H1 (cell line): ENCODE results near the gene GALNT18. TPM values are rescaled to one million over a fixed set of nuclear protein-coding genes. Genes with fewer than 3 reads are reported as not detected.

Experiments
- CTCF ChIA-PET: fragments of 300-600 bp; sonication (Branson Sonifier 250); formaldehyde crosslinking; loops from one replicate; lab custom pipeline; 2021; ENCODE audit not compliant: partially characterized antibody; lab: Charles Lee
- POLR2A ChIA-PET: fragments of 300-600 bp; sonication (Branson Sonifier 250); formaldehyde crosslinking; loops from one replicate; lab custom pipeline; 2021; ENCODE audit warnings: inconsistent platforms; ENCODE audit not compliant: partially characterized antibody; lab: Charles Lee
- DNase-seq, 2 experiments: peaks; one replicate each; pipeline versions ENCODE4 v3.0.0 to v3.0.0-alpha.2; 2010 to 2022; ENCODE audit warnings: low spot score in 2 of 2, low read depth in 1 of 2, mixed read lengths in 1 of 2
- FAIRE-seq: peaks from 2 replicates; lab custom pipeline; 2011; peaks lifted over from hg19 to GRCh38; lab: Jason Lieb, UNC
- H2AFZ ChIP-seq: 2 replicates; pipeline ENCODE4 v1.8.1; 2012; ENCODE audit warnings: low read length, inconsistent platforms
- H2AK5ac ChIP-seq: 2 replicates; pipeline ENCODE4 v1.6.1; 2013; ENCODE audit warnings: low read depth, low read length
- H2BK120ac ChIP-seq: replicated peaks from 2 replicates; pipeline ENCODE3; 2013; ENCODE audit warnings: low read depth, low read length, inconsistent platforms
- H2BK12ac ChIP-seq: 2 replicates; pipeline ENCODE4 v1.6.1; 2013; ENCODE audit warnings: low read depth, low read length
- H2BK15ac ChIP-seq: 2 replicates; pipeline ENCODE4 v1.6.1; 2013; ENCODE audit warnings: low read length
- H2BK20ac ChIP-seq: 2 replicates; pipeline ENCODE4 v1.6.1; 2013; ENCODE audit warnings: low read length
- H2BK5ac ChIP-seq: 2 replicates; pipeline ENCODE4 v1.6.1; 2013; ENCODE audit warnings: low read depth, low read length
- H3K14ac ChIP-seq: 2 replicates; pipeline ENCODE4 v1.6.1; 2013; ENCODE audit warnings: inconsistent platforms; ENCODE audit not compliant: insufficient read length
- H3K18ac ChIP-seq: 2 replicates; pipeline ENCODE4 v1.6.1; 2013; ENCODE audit warnings: low read length; ENCODE audit errors: extremely low read depth
- H3K23ac ChIP-seq: 2 replicates; pipeline ENCODE4 v1.6.1; 2013; ENCODE audit warnings: inconsistent platforms; ENCODE audit not compliant: insufficient read length
- H3K23me2 ChIP-seq: 2 replicates; pipeline ENCODE4 v1.6.1; 2013; ENCODE audit warnings: low read depth, low read length
- H3K27ac ChIP-seq: 2 replicates; pipeline ENCODE4 v1.6.1; 2011; ENCODE audit warnings: low read depth, low read length, inconsistent platforms
- H3K27me3 ChIP-seq, 4 experiments: replicated peaks in 1 of 4; 1 replicate in 1 of 4; 2 replicates in 3 of 4; pipeline versions ENCODE4 v1.6.1 to v1.8.1; 2011 to 2013; ENCODE audit warnings: low read length in 3 of 4, mild to moderate bottlenecking in 3 of 4, inconsistent platforms in 2 of 4, mixed read lengths in 2 of 4, moderate library complexity in 1 of 4; ENCODE audit not compliant: control insufficient read depth in 3 of 4, insufficient read depth in 3 of 4; ENCODE audit errors: extremely low read depth in 1 of 4
- H3K36me3 ChIP-seq, 4 experiments: 2 replicates each; pipeline versions ENCODE4 v1.6.1 to v1.8.1; 2011 to 2013; ENCODE audit warnings: mild to moderate bottlenecking in 4 of 4, low read length in 3 of 4, moderate library complexity in 2 of 4, control low read depth in 1 of 4, inconsistent platforms in 1 of 4; ENCODE audit not compliant: insufficient read depth in 4 of 4, control insufficient read depth in 2 of 4
- H3K4ac ChIP-seq: replicated peaks from 2 replicates; pipeline ENCODE3; 2013; ENCODE audit warnings: low read length, low read depth, mixed read lengths, inconsistent platforms; ENCODE audit not compliant: insufficient read length
- H3K4me1 ChIP-seq, 4 experiments: replicated peaks in 1 of 4; 1 replicate in 1 of 4; 2 replicates in 3 of 4; pipeline versions ENCODE4 v1.6.1 to v1.8.1; 2011 to 2013; ENCODE audit warnings: low read length in 3 of 4, inconsistent platforms in 2 of 4, mixed read lengths in 1 of 4; ENCODE audit not compliant: insufficient read depth in 4 of 4, control insufficient read depth in 3 of 4
- H3K4me2 ChIP-seq, 2 experiments: 2 replicates each; pipeline versions ENCODE4 v1.6.1 to v1.8.1; 2011 to 2013; ENCODE audit warnings: low read depth in 2 of 2, low read length in 2 of 2, control low read depth in 1 of 2, inconsistent platforms in 1 of 2, mild to moderate bottlenecking in 1 of 2; ENCODE audit not compliant: insufficient read depth in 1 of 2
- H3K4me3 ChIP-seq, 4 experiments: fragments of 200-600, 300-600 bp in 1 of 4; sonication (generic), shearing (Covaris generic), sonication (Bioruptor Twin) in 1 of 4; 2 replicates each; pipeline versions ENCODE4 v1.5.1 to v1.8.1; 2011 to 2016; ENCODE audit warnings: low read length in 4 of 4, low read depth in 3 of 4, control low read depth in 2 of 4, inconsistent platforms in 2 of 4, mild to moderate bottlenecking in 2 of 4, mixed read lengths in 1 of 4, moderate library complexity in 1 of 4; ENCODE audit not compliant: insufficient read depth in 2 of 4; ENCODE audit errors: extremely low read depth in 1 of 4
- H3K56ac ChIP-seq: replicated peaks from 2 replicates; pipeline ENCODE3; 2013; ENCODE audit warnings: low read depth, mild to moderate bottlenecking, mixed read lengths, low read length, inconsistent platforms; ENCODE audit not compliant: insufficient read length
- H3K79me1 ChIP-seq: 2 replicates; pipeline ENCODE4 v1.6.1; 2013; ENCODE audit warnings: low read depth, low read length, control low read depth
- H3K79me2 ChIP-seq, 2 experiments: 2 replicates each; pipeline versions ENCODE4 v1.6.1 to v1.8.1; 2012 to 2013; ENCODE audit warnings: low read length in 2 of 2, mild to moderate bottlenecking in 2 of 2, inconsistent platforms in 1 of 2; ENCODE audit not compliant: insufficient read depth in 2 of 2, control insufficient read depth in 1 of 2
- H3K9ac ChIP-seq, 4 experiments: replicated peaks in 1 of 4; 1 replicate in 1 of 4; 2 replicates in 3 of 4; pipeline versions ENCODE4 v1.6.1 to v1.8.1; 2011 to 2013; ENCODE audit warnings: low read depth in 3 of 4, low read length in 3 of 4, control low read depth in 2 of 4, mild to moderate bottlenecking in 2 of 4, moderate library complexity in 2 of 4, inconsistent platforms in 1 of 4; ENCODE audit errors: extremely low read depth in 1 of 4
- H3K9me3 ChIP-seq, 2 experiments: 2 replicates each; pipeline versions ENCODE4 v1.6.1 to v1.8.1; 2012 to 2013; ENCODE audit warnings: mild to moderate bottlenecking in 2 of 2, moderate library complexity in 2 of 2, control low read depth in 1 of 2, inconsistent platforms in 1 of 2, low read depth in 1 of 2, low read length in 1 of 2, mixed read lengths in 1 of 2; ENCODE audit not compliant: insufficient read depth in 2 of 2
- H4K20me1 ChIP-seq, 2 experiments: replicated peaks in 1 of 2; 2 replicates each; pipeline versions ENCODE3 to v1.8.1; 2011 to 2013; ENCODE audit warnings: inconsistent platforms in 2 of 2, low read length in 2 of 2, mild to moderate bottlenecking in 1 of 2; ENCODE audit not compliant: insufficient read depth in 2 of 2, control insufficient read depth in 1 of 2
- H4K5ac ChIP-seq: 2 replicates; pipeline ENCODE4 v1.6.1; 2013; ENCODE audit warnings: low read length, low read depth, mixed read lengths, inconsistent platforms; ENCODE audit not compliant: insufficient read length
- H4K8ac ChIP-seq: 2 replicates; pipeline ENCODE4 v1.8.0; 2013; ENCODE audit warnings: mild to moderate bottlenecking, moderate library complexity, low read length, inconsistent platforms; ENCODE audit not compliant: insufficient read depth; ENCODE audit errors: extremely low read depth
- H4K91ac ChIP-seq: replicated peaks from 2 replicates; pipeline ENCODE3; 2013; ENCODE audit warnings: low read length, mixed read lengths, inconsistent platforms; ENCODE audit not compliant: insufficient read length
- YY1 ChIP-seq: IDR thresholded peaks from 2 replicates; pipeline ENCODE4 v1.6.1; 2011; ENCODE audit warnings: low read depth, mild to moderate bottlenecking, low read length
- WGBS, 2 experiments: shearing (Covaris generic) in 1 of 2; methylation state at CpG; one replicate each; pipeline versions ENCODE4 v1.1.6 to v1.1.7; 2013 to 2015; ENCODE audit warnings: low lambda C conversion rate in 2 of 2, mixed read lengths in 2 of 2, inconsistent platforms in 1 of 2, low coverage in 1 of 2, missing lambda C conversion rate in 1 of 2; ENCODE audit not compliant: insufficient replicate concordance in 2 of 2, insufficient coverage in 1 of 2, insufficient read length in 1 of 2; ENCODE audit errors: extremely low coverage in 1 of 2, missing lambda C conversion rate in 1 of 2; 5-methylcytosine and 5-hydroxymethylcytosine counted together
- polyA plus RNA-seq, 7 experiments: library from polyadenylated mRNA; depleted of rRNA in 3 of 7; stranded (reverse) in 5 of 7; unstranded in 2 of 7; fragments of >200 nt in 5 of 7; fragments of 200-250 nt in 2 of 7; gene quantifications; 1 replicate in 5 of 7; 2 replicates in 1 of 7; 4 replicates in 1 of 7; pipeline versions ENCODE4 v1.2.1 to v1.2.3, GENCODE V29; 2011 to 2013; ENCODE audit warnings: missing spikeins in 2 of 7, mixed read lengths in 2 of 7
- total RNA-seq: library from RNA; stranded (reverse); fragmentation: NEBNext Ultra II Directional; extraction: Animal tissue kit (Norgen Biotek cat#: 25700); gene quantifications from 2 replicates; pipeline ENCODE4 v1.2.1, GENCODE V29; 2021

Gene GALNT18
- total and polyA plus RNA-seq, 2 of the 8 experiments (the other 6 are each of a cell fraction or from before 2014, with no cell fraction given): 6.0 to 9.4 TPM

DNA sequence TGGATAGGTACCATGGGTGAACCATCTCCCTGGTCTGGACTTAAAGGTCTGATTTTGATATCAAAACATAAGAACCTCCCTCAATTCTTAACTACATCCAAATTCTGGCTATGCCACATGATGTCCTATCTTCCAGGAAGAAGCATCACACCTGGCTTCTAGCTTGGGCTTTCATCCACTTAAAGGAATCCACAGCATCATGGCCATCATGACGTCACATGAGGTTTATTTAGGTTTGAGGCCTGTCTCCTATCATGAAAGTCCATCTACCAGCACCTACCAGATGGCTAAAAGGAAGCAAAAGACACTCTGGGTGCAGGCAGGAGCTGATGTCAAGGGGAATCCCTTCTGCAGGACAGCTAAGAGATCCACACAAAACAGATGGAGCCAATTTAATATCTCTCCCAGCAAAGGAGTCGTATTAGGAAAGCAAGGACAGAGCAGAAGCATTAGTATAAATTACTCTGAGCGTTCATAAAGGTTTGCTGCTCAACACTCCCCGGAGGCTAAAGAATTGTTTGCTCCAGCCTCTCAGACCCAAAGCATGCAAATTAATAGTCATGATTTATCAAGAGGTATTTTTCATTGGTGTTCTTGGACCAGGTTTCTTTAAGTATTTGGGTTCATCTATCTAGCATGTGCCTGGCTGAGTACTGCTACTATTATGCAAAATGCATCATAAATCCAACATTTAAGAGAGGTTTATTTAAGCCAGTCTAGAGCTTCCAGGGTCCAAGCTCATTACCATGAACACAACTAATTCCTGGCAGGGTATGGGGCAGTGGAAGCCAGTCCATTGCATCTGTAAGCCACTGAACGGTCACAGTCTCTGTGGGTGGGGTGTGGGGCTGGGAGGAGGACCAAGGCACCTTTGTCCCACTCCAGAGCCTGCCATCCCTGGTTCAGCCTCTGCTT, 47.2 kb downstream of the GALNT18 start:
- DNase-seq (no peak), FAIRE-seq (no peak)
- no peak overlapping the region for H2BK12ac ChIP-seq
- H3K27ac ChIP-seq: no peak overlapping the region
- H2AFZ ChIP-seq: no peak overlapping the region
- 87% methylated on average over 5 of the region's 5 CpGs; no CpG with 5 or more reads in 1 of the 2 experiments for WGBS, 2 experiments
- no peak overlapping the region for H2BK5ac ChIP-seq
- no peak overlapping the region for H4K5ac ChIP-seq
- CTCF ChIA-PET: no interaction called here
- no peak overlapping the region for H3K4me3 ChIP-seq
- H2AK5ac ChIP-seq: no peak overlapping the region
- no peaks in the 10 kb centered on the region for H3K23me2 ChIP-seq
- H3K27me3 ChIP-seq: peaks cover 0 to 2% (median 0%) of the 10 kb centered on the region in 4 experiments; a peak in 1 of 7 replicates
- H3K79me1 ChIP-seq: no peaks in the 10 kb centered on the region; the same call in 1 of the 2 replicates
- no peaks in the 10 kb centered on the region for H3K79me2 ChIP-seq
- no peak overlapping the region for H4K8ac ChIP-seq
- no peak overlapping the region for H3K23ac ChIP-seq
- H3K4me1 ChIP-seq: peaks cover 0 to 2% (median 0%) of the 10 kb centered on the region in 4 experiments; a peak in 3 of 7 replicates
- H2BK120ac ChIP-seq: no peak overlapping the region
- H3K56ac ChIP-seq: no peak overlapping the region
- H4K20me1 ChIP-seq: no peaks in the 10 kb centered on the region
- no peaks in the 10 kb centered on the region for H3K36me3 ChIP-seq
- H3K18ac ChIP-seq: no peak overlapping the region
- H3K9me3 ChIP-seq: no peaks in the 10 kb centered on the region
- H3K14ac ChIP-seq: no peak overlapping the region
- H3K4ac ChIP-seq: no peak overlapping the region
- no peak overlapping the region for H3K4me2 ChIP-seq
- no peak overlapping the region for H4K91ac ChIP-seq
- no peak overlapping the region for H3K9ac ChIP-seq
- no peak overlapping the region for H2BK15ac ChIP-seq
- H2BK20ac ChIP-seq: no peak overlapping the region
- POLR2A ChIA-PET: no interaction called here
- TF ChIP-seq YY1: no peak
